Activated CD8-positive, alpha-beta memory T cell treated with anti-CD3 and anti-CD28 coated beads, Interleukin-2, amount 50 U/mL, for 1 hour (primary cell): ENCODE results near the gene NKX1-2.

ENCODE experiments used
- DNase-seq: peaks from one replicate; pipeline ENCODE4 v3.0.0-alpha.2; 2020; ENCODE audit errors: extremely low read depth

Gene NKX1-2

DNA sequence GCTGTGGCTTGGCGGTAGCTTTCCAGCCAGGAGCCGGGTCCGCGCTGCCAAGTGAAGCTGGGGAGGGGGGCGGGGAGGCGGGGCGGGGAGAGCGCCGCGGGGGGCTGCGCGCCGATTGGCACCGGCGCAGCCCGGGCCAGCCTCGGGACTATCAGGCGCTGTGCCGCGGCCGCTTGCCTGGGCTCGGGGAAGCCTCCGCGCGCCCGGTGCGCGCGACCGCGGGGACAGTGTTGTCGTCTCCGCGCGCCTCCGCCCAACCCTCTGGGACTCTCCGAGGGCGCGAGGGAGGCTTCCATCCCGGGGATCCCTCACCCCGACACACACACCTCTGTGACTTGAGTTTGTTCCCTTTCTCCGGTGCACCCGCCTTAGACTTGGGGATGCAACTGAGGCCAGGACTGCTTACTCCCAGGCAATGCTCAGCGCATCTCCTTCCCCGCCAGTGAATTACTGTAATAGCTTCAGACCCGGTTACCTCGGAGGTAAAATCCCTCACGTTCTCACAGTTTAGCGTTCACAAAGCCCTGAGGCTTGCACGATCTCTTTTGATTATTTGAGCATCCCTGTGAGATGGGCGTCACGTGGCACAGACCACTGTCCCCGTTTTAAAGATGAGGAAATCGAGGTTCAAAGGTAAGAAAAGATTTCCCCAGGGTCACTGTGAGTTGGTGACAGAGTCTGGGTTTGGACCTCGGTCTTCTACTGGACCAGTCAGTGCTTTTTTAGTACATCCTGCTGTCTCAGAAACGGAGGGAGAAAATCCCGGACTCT is at the start of gene NKX1-2:
TSS of gene NKX1-2 (minus strand) at position 24 of the 771 bp plus-strand sequence. CDS start 92 bp downstream, outside the sequence.
- DNase-seq, result no peak

- no peak for DNase-seq
Measured at GRCh38 chr10:124498056-124498455, 48.2 kb upstream of the NKX1-2 start.

- no peak for DNase-seq
Measured at GRCh38 chr10:124497196-124497881, 47.5 kb upstream of the NKX1-2 start.

DNA sequence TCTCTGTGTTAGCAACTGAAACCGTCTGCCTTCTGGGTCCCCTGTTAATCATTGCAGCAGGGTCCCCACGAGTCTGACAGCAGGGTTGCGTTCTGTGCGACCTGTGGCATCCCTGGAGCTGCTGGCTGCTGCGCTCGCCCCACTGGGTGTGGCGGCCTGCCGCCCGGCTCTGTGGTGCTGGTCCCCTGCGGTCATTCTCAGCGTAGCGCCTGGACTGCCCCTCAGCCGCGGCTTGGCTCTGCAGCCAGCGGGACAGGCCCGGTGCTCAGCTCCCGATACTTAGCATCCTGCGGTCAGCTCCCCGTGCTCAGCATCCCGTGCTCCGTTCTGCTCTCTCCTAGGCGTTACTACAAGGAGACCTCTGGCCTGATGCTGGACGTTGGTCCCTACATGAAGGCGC is 46.8 kb upstream of the NKX1-2 start:
- DNase-seq, result no peak

GRCh38 chr10:124496150-124496549 is 46.3 kb upstream of the NKX1-2 start:
- no peak for DNase-seq

- DNase-seq, result no peak
Measured at GRCh38 chr10:124495725-124496124, 45.9 kb upstream of the NKX1-2 start.

DNA sequence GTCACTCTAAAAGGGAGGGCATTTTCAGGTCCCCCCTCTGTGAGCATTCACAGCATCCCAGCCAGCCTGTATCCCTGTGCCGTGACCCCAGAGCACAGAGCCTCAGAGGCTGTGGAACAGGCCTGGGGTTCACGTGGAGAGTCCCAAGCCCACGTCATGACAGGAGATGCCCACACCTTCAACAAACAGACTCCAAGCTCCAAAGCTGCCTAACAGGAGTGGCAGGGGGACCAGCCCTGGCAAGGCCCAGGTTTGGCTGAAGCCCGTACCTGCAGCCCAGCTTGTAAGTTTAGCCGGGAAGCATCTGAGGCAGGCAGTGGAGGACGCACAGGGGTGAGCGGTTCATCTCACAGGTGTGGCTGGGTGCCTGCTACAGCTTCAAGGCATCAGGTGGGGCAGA is 45.3 kb upstream of the NKX1-2 start:
- DNase-seq, result no peak

DNA sequence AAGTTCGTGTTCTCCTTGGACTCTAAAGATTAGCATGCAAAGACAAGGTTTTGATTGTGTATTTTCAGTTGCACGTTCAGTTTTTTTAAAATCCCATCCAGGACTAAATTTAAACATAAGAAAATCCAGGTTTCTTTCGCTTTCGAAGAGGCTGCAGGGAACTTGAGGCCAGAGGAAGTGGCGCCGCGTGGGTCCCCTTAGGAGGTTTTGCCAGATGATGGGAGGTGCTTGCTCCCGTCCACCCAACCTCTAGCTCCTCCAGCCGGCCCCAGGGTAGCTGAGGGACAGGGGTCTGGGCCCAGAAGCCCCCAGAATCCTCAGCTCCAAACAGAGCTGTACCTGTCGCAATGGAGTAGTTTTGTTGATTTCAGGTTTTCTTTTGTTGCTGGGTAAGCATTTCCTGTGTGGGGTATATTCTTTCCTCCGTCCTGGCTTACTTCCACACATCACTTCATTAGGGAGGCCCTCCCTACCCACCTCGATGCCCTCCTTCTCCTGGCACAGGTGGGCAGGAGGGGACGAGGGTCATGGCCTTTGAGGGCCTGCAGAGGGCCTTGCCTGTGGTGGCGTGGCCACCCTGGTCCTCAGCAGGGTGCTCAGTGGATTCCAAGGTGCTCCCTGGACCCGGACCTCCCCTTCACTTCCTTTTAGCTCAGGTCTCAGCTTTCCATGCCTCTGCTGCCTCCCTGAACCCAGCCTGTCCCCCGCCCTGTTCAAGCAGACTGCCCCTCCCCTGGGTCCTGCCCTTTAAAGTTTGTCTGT is 44.4 kb upstream of the NKX1-2 start:
- no peak for DNase-seq

DNA sequence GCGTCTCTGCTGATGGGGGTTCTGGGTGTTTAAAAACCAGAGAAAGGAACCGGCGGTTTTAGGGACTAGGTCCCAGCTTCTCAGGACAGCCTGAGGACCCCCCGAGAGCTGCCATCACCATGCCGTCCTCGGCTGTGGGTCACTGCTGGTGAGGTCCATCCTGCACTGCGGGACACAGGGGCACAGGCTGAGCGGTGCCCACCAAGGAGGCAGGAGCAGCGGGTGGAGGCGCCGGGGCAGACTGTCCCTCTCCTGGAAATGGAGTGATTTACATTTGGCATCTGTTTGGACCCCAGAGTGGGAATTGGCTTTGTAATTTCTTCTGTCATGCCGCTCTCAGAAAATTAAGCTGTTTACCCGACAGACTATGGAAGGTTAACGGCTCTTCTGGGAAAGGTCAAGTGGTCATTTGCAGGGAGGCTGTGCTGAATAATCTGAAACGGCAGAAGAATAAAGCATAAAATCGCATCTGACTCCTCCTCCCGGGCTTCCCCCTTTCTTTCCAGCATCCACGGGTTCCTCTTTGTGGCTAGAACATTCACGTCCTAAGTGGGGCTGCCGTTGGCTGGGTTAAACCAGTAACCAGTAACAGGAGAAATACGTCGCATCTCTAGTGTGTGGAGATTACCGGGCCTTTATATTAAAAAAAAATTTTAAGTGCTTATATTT is 43.5 kb upstream of the NKX1-2 start:
- no peak for DNase-seq

DNA sequence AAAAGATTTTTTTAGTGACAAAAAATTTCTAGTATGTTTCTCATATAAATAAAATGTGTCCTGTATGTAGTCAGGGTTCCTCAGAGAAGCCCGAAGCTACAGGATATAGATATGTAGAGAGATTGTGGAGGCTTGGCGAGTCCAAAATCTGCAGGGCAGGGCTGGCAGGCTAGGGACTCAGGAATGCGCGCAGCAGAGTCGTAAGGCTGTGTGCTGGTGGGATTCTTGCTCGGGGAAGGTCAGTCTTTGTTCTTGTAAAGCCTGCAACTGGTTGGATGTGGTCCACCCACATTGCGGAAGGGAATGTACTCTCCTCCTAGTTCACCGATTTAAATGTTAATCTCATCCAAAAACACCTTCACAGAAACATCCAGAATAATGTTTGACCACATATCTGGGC is 42.4 kb upstream of the NKX1-2 start:
- DNase-seq, result no peak

GRCh38 chr10:124491105-124491504 is 41.3 kb upstream of the NKX1-2 start:
- no peak for DNase-seq

GRCh38 chr10:124486635-124487034 is 36.8 kb upstream of the NKX1-2 start:
- DNase-seq, result no peak

DNA sequence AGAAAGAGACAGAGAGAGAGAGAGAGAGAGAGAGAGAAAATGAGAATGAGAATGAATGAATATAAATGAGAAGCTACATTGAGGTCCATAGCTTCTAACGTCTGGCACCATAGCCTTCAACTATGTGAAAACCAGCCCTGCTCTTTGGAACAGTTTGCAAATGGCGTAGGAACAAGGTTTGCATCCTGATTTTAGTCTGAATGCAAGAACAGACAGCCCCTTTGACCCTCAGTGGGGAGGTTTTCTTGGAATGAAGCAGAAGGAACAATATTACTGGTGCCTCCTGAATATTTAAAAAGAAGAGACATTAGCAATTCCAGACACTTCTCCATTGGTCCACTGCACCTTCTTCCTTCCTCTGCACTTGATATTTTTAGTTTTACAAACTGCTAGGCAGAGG is 34.8 kb upstream of the NKX1-2 start:
- no peak for DNase-seq

- no peak for DNase-seq
Measured at GRCh38 chr10:124484031-124484430, 34.2 kb upstream of the NKX1-2 start.

GRCh38 chr10:124482876-124483275 is 33.0 kb upstream of the NKX1-2 start:
- DNase-seq, result no peak

DNA sequence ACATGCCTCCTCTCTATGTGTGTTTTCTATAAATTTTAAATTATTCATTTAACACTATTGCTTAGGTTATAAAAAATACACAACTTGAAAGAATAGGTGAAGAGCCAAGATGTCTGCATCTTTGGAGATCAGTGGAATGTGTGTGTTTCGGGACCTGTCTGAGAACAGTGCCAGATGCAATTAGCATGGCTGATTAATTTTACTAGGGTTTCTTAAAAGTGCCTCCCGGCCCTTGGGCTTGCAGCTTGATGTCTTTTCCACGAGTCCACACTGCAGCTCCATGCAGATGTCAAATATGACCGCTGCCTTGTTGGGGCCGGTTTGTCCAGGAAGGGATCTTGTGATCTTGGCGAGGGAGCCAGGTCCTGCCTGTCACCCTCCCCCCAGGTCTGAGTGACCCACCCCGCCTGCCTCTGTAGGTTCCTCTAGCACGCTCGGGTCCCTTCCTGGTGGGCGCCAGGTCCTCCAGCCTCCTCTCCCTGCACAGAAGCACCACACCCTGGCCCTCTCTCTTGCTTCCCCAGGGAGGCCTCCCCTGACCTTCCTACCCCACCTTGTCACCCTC is 32.5 kb upstream of the NKX1-2 start:
- DNase-seq, result no peak

DNA sequence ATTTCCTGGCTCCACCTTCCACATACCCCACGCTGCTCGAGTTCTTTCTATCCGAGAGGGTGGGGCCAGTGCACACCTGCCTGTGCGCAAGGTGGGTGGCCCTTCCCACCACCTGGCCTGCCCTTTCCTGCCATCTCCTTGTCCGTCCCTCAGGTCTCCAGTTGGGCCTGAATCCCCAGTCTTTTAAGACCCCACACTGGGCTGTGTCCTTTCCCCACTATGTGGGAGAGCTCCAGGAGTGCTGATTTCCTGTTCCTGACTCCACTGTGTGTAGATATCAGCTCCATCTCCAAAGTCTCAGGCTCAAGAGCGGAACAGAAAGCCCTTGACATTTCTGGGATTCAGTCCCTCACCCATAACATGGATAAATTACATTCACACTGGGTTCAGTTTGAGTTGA is 31.9 kb upstream of the NKX1-2 start:
- no peak for DNase-seq

DNA sequence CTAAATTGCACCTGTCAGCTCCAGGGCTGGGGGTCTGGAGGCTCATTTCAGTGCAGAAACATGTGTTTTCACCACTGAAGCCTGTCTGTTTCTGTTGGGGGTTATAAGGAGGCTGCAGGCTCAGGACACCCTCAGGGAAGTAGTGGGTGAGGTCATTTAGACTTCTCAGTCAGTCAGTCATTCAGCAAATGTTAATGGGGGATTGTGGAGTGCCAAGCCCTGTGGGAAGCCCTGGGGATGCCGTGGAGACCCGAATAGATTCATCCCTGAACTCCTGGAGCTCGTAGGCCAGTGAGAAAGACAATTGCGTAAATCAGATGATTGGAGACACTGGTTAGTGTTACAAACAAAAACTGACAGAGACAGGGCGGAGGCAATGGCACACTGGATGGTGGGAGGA is 31.0 kb upstream of the NKX1-2 start:
- DNase-seq, result no peak

DNA sequence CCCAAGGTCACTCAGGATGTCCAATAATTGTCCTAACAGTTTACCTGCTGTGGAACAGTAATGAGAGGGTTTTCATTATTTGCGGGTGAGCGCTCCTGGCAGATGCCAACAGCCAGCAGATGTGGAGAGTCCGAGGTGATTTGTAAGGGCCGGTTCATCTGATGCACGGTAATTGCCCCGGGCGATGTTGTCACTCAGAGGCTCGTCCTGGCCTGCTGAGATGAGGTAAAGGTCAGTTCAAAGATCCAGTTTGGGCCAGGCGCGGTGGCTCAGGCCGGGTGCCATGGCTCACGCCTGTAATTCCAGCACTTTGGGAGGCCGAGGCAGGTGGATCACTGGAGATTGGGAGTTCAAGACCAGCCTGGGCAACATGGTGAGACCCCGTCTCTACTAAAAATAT is 28.7 kb upstream of the NKX1-2 start:
- no peak for DNase-seq

DNA sequence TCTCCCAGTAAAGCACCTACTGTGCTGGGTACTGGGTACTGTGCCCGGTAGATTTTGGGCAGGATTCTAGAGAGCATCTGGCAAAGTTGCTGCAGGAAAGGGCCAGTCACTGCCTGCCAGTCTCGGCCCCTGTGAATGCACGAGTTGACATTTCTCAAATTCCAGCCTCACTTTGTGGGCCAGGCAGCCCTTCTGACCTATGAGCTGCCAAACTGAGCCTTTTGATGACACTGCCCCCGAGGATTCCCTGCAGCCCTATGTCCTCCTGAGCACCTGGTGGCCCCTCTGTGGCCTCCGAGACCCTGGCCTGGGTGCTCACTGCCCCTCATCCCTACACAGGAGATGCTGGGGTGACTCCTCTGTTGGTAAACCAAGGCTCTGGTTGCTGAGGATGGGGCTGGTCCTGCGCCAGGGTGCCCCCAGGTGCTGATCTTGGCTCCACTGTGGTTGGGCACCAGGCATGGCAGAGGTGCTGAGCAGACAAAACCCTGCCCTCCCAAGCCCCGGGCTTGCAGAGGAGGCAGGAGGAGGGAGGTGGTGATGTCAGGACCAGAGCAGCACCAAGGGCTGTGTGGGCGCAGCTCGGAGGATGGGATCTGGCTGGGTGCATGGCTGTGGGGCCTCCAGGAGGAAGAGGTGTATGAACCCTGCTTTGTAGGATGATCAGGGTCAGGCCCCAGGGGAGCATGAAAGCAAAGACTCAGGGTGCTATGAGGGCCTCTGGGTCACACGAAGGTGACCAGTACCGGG is 28.0 kb upstream of the NKX1-2 start:
- DNase-seq, result no peak
